ENCODE data around the gene C13orf46. TPM values are rescaled to one million over a fixed set of nuclear protein-coding genes. Genes with fewer than 3 reads are reported as not detected.

C13orf46 gene
- total and polyA plus RNA-seq, 4 donors: 0.13 to 3.5 (median 1.3) TPM

GRCh38 chr13:113939944-113940297, 34.0 kb downstream of the C13orf46 start:
- Histone ChIP-seq H3K4me3 (ENCODE audit: low read length in 2 of 2) (no peak overlapping the region), H3K27ac (ENCODE audit: low read depth in 1 of 2, low read length in 2 of 2) (no peak overlapping the region), H3K4me1 (ENCODE audit: control insufficient read depth in 1 of 2, insufficient read depth in 2 of 2, low read length in 2 of 2) (no peaks in the 10 kb centered on the region), H3K27me3 (ENCODE audit: control insufficient read depth in 1 of 2, insufficient read depth in 2 of 2, low read length in 1 of 2) (no peaks in the 10 kb centered on the region), H3K36me3 (ENCODE audit: control insufficient read depth in 1 of 2, insufficient read depth in 2 of 2, low read length in 1 of 2) (no peaks in the 10 kb centered on the region), H3K9me3 (ENCODE audit: control insufficient read depth, low read length) (no peaks in the 10 kb centered on the region)
- intact Hi-C loops (cut with DNase I): loop anchor here in 1 of 2 donors (5.0 kb wide), 1 partner anchor 78 kb away; the partner anchor contains the start of gene GAS6
- WGBS, 2 donors: 91 to 92% methylated on average over 16 of the region's 16 CpGs
- peak in 1 of 2 donors; percentile 68 for DNase-seq
- no peak for ATAC-seq (ENCODE audit: low FRiP score)

DNA sequence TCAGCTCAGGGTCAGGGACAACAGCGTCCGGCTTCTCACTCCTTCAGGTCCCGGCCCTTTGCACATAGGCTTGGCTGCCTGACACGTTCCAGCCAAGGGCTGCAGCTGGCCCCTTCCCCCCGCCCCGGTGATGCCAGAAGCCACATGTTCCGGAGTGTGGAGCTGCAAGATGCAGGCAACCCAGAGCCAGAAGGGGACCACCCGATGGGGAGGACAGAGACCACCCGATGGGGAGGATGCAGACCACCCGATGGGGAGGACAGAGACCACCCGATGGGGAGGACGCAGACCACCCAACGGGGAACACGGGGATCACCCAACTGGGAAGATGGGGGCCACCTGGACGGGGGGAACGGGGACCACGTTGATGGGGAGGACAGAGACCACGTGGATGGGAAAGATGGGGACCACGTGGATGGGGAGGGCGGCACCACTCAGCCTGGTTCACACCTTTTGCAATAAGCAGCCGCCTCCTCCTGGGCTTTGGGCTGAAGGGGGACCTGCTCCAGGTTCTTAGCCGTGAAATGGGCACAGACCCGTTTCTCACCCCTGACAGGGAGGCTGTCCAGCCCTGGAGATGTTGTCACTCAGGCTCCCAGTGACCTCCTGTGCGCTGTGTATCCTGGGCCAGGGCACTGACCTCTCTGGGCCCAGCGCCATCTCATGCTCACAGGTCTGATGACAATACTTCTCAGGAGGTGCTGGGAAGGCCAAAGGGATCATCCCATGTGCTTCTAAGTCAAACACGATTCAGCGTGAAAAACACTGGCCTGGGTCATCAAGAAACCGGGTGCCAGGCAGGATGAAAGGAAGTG, 34.5 kb downstream of the C13orf46 start:
- H3K9me3 ChIP-seq (ENCODE audit: control insufficient read depth, low read length): no peaks in the 10 kb centered on the region
- WGBS, 2 donors: 83 to 85% methylated on average over 28 of the region's 28 CpGs
- H3K27me3 ChIP-seq (ENCODE audit: control insufficient read depth in 1 of 2, insufficient read depth in 2 of 2, low read length in 1 of 2): no peaks in the 10 kb centered on the region
- H3K36me3 ChIP-seq (ENCODE audit: control insufficient read depth in 1 of 2, insufficient read depth in 2 of 2, low read length in 1 of 2): no peaks in the 10 kb centered on the region
- intact Hi-C loops (cut with DNase I): loop anchor here in 1 of 2 donors (5.0 kb wide), 1 partner anchor 77 kb away; the partner anchor contains the start of gene GAS6
- ATAC-seq (ENCODE audit: low FRiP score) (no peak), DNase-seq (peak in 1 of 2 donors; percentile 69)
- H3K4me1 ChIP-seq (ENCODE audit: control insufficient read depth in 1 of 2, insufficient read depth in 2 of 2, low read length in 2 of 2): no peaks in the 10 kb centered on the region
- H3K27ac ChIP-seq (ENCODE audit: low read depth in 1 of 2, low read length in 2 of 2): no peak overlapping the region
- H3K4me3 ChIP-seq (ENCODE audit: low read length in 2 of 2): no peak overlapping the region

DNA sequence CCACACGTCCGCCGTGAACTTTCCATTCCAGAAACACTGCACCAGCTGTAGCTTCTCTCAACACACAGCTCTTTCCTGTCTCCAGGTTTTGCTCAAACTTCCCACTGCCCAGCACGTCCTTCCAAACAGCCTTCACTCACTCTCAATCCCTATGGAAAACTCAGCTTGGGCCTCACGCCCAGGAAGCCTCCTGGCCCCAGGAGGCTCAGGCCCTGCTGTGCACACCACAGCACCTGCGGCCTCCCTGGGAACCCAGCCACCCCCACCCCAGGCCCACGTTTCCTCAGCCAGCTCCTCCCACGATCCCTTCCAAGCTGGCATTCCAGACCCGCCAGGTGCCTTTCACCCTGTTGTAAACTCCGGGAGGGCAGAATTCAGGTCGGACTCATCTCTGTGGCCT, 35.2 kb downstream of the C13orf46 start:
- H3K4me3 ChIP-seq (ENCODE audit: low read length in 2 of 2): no peak overlapping the region
- no peaks in the 10 kb centered on the region for H3K27me3 ChIP-seq (ENCODE audit: control insufficient read depth in 1 of 2, insufficient read depth in 2 of 2, low read length in 1 of 2)
- H3K4me1 ChIP-seq (ENCODE audit: control insufficient read depth in 1 of 2, insufficient read depth in 2 of 2, low read length in 2 of 2): no peaks in the 10 kb centered on the region
- no peak overlapping the region for H3K27ac ChIP-seq (ENCODE audit: low read depth in 1 of 2, low read length in 2 of 2)
- WGBS, 2 donors: 75% methylated on average over 11 of the region's 11 CpGs
- H3K9me3 ChIP-seq (ENCODE audit: control insufficient read depth, low read length): no peaks in the 10 kb centered on the region
- intact Hi-C loops (cut with DNase I): loop anchor here in 1 of 2 donors (5.0 kb wide), 1 partner anchor 76 kb away; the partner anchor contains the start of gene GAS6
- no peaks in the 10 kb centered on the region for H3K36me3 ChIP-seq (ENCODE audit: control insufficient read depth in 1 of 2, insufficient read depth in 2 of 2, low read length in 1 of 2)
- ATAC-seq (ENCODE audit: low FRiP score) (no peak), DNase-seq (no peak)

DNA sequence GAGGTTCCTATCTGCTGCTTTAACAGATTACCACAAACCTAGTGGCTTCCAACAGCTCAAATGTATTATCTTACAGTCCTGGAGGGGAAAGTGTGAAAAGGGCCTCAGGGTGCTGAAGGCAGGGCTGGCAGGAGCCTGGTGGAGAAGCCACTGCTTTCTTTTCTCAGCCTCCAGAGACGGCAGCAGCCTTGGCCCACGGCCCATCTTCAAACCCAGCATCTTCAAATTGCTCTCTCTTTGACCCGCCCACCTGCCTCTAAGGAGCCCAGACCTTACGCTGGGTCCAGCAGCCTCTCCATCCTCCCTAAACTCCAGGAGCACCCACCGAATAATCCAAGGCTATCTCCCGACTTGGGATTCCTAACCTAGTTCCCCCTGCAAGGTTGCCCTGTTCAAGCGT, 35.6 kb downstream of the C13orf46 start:
- no peaks in the 10 kb centered on the region for H3K9me3 ChIP-seq (ENCODE audit: control insufficient read depth, low read length)
- 78 to 83% methylated on average over 7 of the region's 7 CpGs for WGBS, 2 donors
- H3K27me3 ChIP-seq (ENCODE audit: control insufficient read depth in 1 of 2, insufficient read depth in 2 of 2, low read length in 1 of 2): no peaks in the 10 kb centered on the region
- H3K27ac ChIP-seq (ENCODE audit: low read depth in 1 of 2, low read length in 2 of 2): no peak overlapping the region
- H3K36me3 ChIP-seq (ENCODE audit: control insufficient read depth in 1 of 2, insufficient read depth in 2 of 2, low read length in 1 of 2): no peaks in the 10 kb centered on the region
- H3K4me3 ChIP-seq (ENCODE audit: low read length in 2 of 2): no peak overlapping the region
- intact Hi-C loops (cut with DNase I): loop anchor here in 1 of 2 donors (5.0 kb wide), 1 partner anchor 76 kb away; the partner anchor contains the start of gene GAS6
- ATAC-seq (ENCODE audit: low FRiP score): no peak
- H3K4me1 ChIP-seq (ENCODE audit: control insufficient read depth in 1 of 2, insufficient read depth in 2 of 2, low read length in 2 of 2): no peaks in the 10 kb centered on the region
- no peak for DNase-seq

DNA sequence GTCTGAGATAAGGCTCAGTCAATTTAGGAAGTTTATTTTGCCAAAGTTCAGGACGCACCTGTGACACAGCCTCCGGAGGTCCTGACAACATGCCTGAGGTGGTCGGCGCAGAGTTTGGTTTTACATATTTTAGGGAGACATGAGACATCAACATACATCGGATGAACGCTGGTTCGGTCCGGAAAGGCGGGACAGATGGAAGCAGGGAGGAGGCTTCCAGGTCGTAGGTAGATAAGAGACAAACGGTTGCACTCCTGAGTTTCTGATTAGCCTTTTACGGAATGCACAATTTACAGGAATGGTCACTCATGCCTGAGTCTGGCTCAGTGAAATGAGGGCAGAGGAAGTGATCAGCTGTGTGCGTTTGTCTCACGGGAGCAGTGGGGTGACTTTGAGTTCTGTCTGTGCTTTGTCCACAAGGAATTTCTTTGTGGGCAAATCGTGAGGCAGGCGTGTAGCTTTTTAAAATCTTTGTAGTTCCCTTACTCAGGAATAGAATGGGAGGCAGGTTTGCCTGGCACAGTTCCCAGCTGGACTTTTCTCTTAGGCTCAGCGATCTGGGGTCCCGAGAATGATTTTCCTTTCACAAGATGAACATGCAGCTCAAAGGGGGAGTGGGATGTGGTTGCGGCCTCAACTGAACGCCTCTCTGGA, 36.2 kb downstream of the C13orf46 start:
- no peak overlapping the region for H3K4me3 ChIP-seq (ENCODE audit: low read length in 2 of 2)
- H3K36me3 ChIP-seq (ENCODE audit: control insufficient read depth in 1 of 2, insufficient read depth in 2 of 2, low read length in 1 of 2): no peaks in the 10 kb centered on the region
- no peaks in the 10 kb centered on the region for H3K27me3 ChIP-seq (ENCODE audit: control insufficient read depth in 1 of 2, insufficient read depth in 2 of 2, low read length in 1 of 2)
- intact Hi-C loops (cut with DNase I): loop anchor here in 1 of 2 donors (5.0 kb wide), 1 partner anchor 75 kb away; the partner anchor contains the start of gene GAS6
- H3K4me1 ChIP-seq (ENCODE audit: control insufficient read depth in 1 of 2, insufficient read depth in 2 of 2, low read length in 2 of 2): no peaks in the 10 kb centered on the region
- no peak for ATAC-seq (ENCODE audit: low FRiP score)
- peak in 1 of 2 donors; percentile 48 for DNase-seq
- 92% methylated on average over 20 of the region's 20 CpGs for WGBS, 2 donors
- no peaks in the 10 kb centered on the region for H3K9me3 ChIP-seq (ENCODE audit: control insufficient read depth, low read length)
- no peak overlapping the region for H3K27ac ChIP-seq (ENCODE audit: low read depth in 1 of 2, low read length in 2 of 2)

DNA sequence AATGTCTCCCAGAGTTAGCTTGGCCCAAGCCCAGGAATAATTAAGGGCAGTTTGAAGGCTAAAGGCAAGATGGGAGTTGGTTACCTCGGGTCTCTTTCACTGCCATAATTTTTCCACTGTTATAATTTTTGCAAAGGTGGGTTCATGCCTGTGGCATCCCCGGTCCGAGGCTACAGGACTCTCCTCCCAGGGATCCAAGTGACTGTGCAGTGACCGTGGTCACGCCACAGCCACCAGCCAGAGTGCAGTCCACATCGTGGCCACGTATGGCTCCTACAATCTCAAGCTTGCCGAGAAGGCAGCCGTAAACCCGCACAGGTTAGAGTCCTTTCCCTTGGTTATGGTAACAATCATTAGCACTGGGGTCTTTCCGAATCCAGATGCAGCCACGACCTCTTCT, 36.8 kb downstream of the C13orf46 start:
- Histone ChIP-seq H3K4me3 (ENCODE audit: low read length in 2 of 2) (no peak overlapping the region), H3K36me3 (ENCODE audit: control insufficient read depth in 1 of 2, insufficient read depth in 2 of 2, low read length in 1 of 2) (no peaks in the 10 kb centered on the region), H3K4me1 (ENCODE audit: control insufficient read depth in 1 of 2, insufficient read depth in 2 of 2, low read length in 2 of 2) (no peaks in the 10 kb centered on the region), H3K27ac (ENCODE audit: low read depth in 1 of 2, low read length in 2 of 2) (no peak overlapping the region), H3K27me3 (ENCODE audit: control insufficient read depth in 1 of 2, insufficient read depth in 2 of 2, low read length in 1 of 2) (no peaks in the 10 kb centered on the region), H3K9me3 (ENCODE audit: control insufficient read depth, low read length) (no peaks in the 10 kb centered on the region)
- ATAC-seq (ENCODE audit: low FRiP score) (no peak), DNase-seq (peak in 1 of 2 donors; percentile 42)
- intact Hi-C loops (cut with DNase I): loop anchor here in 1 of 2 donors (5.0 kb wide), 1 partner anchor 75 kb away; the partner anchor contains the start of gene GAS6
- WGBS, 2 donors: 92 to 94% methylated on average over 12 of the region's 12 CpGs

- intact Hi-C loops (cut with DNase I): loop anchor here in 1 of 2 donors (5.0 kb wide), 1 partner anchor 74 kb away; the partner anchor contains the start of gene GAS6
- no peaks in the 10 kb centered on the region for H3K9me3 ChIP-seq (ENCODE audit: control insufficient read depth, low read length)
- no peaks in the 10 kb centered on the region for H3K4me1 ChIP-seq (ENCODE audit: control insufficient read depth in 1 of 2, insufficient read depth in 2 of 2, low read length in 2 of 2)
- no peaks in the 10 kb centered on the region for H3K36me3 ChIP-seq (ENCODE audit: control insufficient read depth in 1 of 2, insufficient read depth in 2 of 2, low read length in 1 of 2)
- H3K4me3 ChIP-seq (ENCODE audit: low read length in 2 of 2): no peak overlapping the region
- H3K27me3 ChIP-seq (ENCODE audit: control insufficient read depth in 1 of 2, insufficient read depth in 2 of 2, low read length in 1 of 2): no peaks in the 10 kb centered on the region
- peak in 1 of 2 donors; percentile 56 for DNase-seq
- ATAC-seq (ENCODE audit: low FRiP score): no peak
- peak overlapping the region; percentile 60 to 68 for H3K27ac ChIP-seq (ENCODE audit: low read depth in 1 of 2, low read length in 2 of 2)
- WGBS, 2 donors: 96 to 97% methylated on average over 25 of the region's 25 CpGs
Observed at GRCh38 chr13:113936166-113936965, 37.5 kb downstream of the C13orf46 start.
